ENCODE results near the gene HADHA.

The HADHA gene

DNA sequence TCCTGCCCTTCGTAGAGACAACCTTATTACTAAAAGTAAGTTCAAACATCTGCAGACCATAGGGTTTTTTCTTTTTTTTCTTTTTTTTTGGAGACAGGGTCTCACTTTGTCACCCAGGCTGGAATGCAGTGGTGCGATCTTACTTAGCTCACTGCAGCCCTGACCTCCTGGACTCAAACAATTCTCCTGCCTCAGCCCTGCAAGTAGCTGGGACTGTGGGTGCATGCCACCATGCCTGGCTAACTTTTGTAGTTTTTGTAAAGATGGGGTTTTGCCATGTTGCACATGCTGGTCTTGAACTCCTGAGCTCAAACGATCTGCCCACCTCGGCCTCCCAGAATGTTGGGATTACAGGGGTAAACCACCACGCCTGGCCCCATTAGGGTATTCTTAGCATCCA lies 32.4 kb downstream of the HADHA start:
- Histone ChIP-seq H3K27ac (ENCODE audit: low read length) (no peak overlapping the region), H3K79me2 (ENCODE audit: low read length) (no peaks in the 10 kb centered on the region), H2AFZ (ENCODE audit: low read length) (no peak overlapping the region), H3K9me2 (replicated peaks; ENCODE audit: insufficient read depth, low read length) (no peaks in the 10 kb centered on the region), H3K9me3 (replicated peaks; ENCODE audit: insufficient read depth, low read length) (no peaks in the 10 kb centered on the region), H3K36me3 (replicated peaks; ENCODE audit: insufficient read depth, low read length) (no peaks in the 10 kb centered on the region), H3F3A (ENCODE audit: insufficient read depth, low read length) (no peaks in the 10 kb centered on the region), H3K4me3 (ENCODE audit: low read length) (no peak overlapping the region), H3K4me1 (ENCODE audit: low read length) (no peaks in the 10 kb centered on the region), H3K9ac (ENCODE audit: low read length) (no peak overlapping the region), H3K27me3 (replicated peaks; ENCODE audit: insufficient read depth, low read length) (no peaks in the 10 kb centered on the region), H3K4me2 (ENCODE audit: low read depth, low read length) (no peak overlapping the region), H4K20me1 (ENCODE audit: insufficient read depth, low read length) (no peaks in the 10 kb centered on the region)
- TF ChIP-seq EZH2 (optimal IDR thresholded peaks at IDR 0.05; ENCODE audit: low read depth, low read length) (no peak), EZH2phosphoT487 (IDR thresholded peaks at IDR 0.05; ENCODE audit: low read length) (no peak)
- TF ChIP-seq, protein P1, sequence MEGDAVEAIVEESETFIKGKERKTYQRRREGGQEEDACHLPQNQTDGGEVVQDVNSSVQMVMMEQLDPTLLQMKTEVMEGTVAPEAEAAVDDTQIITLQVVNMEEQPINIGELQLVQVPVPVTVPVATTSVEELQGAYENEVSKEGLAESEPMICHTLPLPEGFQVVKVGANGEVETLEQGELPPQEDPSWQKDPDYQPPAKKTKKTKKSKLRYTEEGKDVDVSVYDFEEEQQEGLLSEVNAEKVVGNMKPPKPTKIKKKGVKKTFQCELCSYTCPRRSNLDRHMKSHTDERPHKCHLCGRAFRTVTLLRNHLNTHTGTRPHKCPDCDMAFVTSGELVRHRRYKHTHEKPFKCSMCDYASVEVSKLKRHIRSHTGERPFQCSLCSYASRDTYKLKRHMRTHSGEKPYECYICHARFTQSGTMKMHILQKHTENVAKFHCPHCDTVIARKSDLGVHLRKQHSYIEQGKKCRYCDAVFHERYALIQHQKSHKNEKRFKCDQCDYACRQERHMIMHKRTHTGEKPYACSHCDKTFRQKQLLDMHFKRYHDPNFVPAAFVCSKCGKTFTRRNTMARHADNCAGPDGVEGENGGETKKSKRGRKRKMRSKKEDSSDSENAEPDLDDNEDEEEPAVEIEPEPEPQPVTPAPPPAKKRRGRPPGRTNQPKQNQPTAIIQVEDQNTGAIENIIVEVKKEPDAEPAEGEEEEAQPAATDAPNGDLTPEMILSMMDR (IDR thresholded peaks at IDR 0.05; ENCODE audit: low read length): no peak
- no peak for DNase-seq

DNA sequence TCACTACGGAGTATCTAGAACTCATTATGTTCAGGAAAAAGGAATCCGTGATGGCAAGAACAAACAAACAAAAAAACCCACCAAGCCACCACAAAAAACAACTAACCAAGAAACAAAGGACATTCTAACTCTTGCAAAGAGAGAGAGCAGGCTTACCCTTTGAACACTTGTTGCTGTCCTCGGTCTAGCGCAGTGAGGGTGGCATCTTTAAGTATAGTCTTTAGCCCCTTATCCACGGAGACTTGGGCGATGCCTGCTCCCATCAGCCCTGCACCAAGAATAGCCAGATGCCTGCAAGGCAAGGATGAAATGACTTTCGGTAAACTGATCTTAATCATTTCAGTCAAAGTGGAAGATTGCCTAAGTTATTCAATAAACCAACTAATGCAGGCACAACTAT lies 40.5 kb downstream of the HADHA start:
- Histone ChIP-seq H3K9me3 (replicated peaks; ENCODE audit: insufficient read depth, low read length) (no peaks in the 10 kb centered on the region), H3F3A (ENCODE audit: insufficient read depth, low read length) (no peaks in the 10 kb centered on the region), H3K27ac (ENCODE audit: low read length) (no peak overlapping the region), H3K4me2 (ENCODE audit: low read depth, low read length) (no peak overlapping the region), H3K36me3 (replicated peaks; ENCODE audit: insufficient read depth, low read length) (no peaks in the 10 kb centered on the region; the same call in 1 of the 2 replicates), H3K4me3 (ENCODE audit: low read length) (no peak overlapping the region), H3K9me2 (replicated peaks; ENCODE audit: insufficient read depth, low read length) (no peaks in the 10 kb centered on the region), H3K27me3 (replicated peaks; ENCODE audit: insufficient read depth, low read length) (no peaks in the 10 kb centered on the region), H3K79me2 (ENCODE audit: low read length) (no peaks in the 10 kb centered on the region), H4K20me1 (ENCODE audit: insufficient read depth, low read length) (no peaks in the 10 kb centered on the region), H2AFZ (ENCODE audit: low read length) (no peak overlapping the region), H3K4me1 (ENCODE audit: low read length) (no peaks in the 10 kb centered on the region), H3K9ac (ENCODE audit: low read length) (no peak overlapping the region)
- TF ChIP-seq, protein P1 (IDR thresholded peaks at IDR 0.05; ENCODE audit: low read length): no peak
- TF ChIP-seq EZH2phosphoT487 (IDR thresholded peaks at IDR 0.05; ENCODE audit: low read length): no peak
- no peak for TF ChIP-seq EZH2 (optimal IDR thresholded peaks at IDR 0.05; ENCODE audit: low read depth, low read length)
- DNase-seq: no peak

DNA sequence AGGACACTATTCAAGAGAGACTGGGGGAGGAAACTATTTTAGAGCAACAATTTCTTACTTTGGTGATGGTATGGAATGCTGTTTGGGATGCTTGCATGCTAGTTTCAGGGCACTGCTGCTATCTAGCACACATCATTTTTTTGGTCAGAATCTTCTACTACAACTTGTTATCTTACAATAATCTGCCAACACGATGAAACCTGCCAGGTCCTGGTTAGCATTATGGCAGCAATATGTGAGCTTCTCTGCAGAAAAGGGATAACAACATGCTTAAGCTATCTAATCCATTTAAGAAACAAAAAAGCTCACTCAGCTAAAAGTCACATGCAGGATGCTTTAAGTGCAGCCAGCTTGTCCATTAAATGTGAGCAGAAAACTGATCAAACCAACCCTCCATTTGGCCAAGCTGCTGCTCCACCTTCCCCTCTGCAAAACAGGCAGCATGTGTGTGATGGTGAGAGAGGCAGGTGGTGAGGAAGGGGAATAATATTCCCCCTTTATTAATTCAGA lies 41.4 kb downstream of the HADHA start:
- H3K4me2 ChIP-seq (ENCODE audit: low read depth, low read length): no peak overlapping the region
- H4K20me1 ChIP-seq (ENCODE audit: insufficient read depth, low read length): no peaks in the 10 kb centered on the region
- no peak overlapping the region for H3K9ac ChIP-seq (ENCODE audit: low read length)
- no peak overlapping the region for H3K4me3 ChIP-seq (ENCODE audit: low read length)
- no peak overlapping the region for H2AFZ ChIP-seq (ENCODE audit: low read length)
- H3K9me2 ChIP-seq (replicated peaks; ENCODE audit: insufficient read depth, low read length): no peaks in the 10 kb centered on the region
- DNase-seq: no peak
- no peaks in the 10 kb centered on the region for H3K4me1 ChIP-seq (ENCODE audit: low read length)
- no peaks in the 10 kb centered on the region for H3F3A ChIP-seq (ENCODE audit: insufficient read depth, low read length)
- H3K36me3 ChIP-seq (replicated peaks; ENCODE audit: insufficient read depth, low read length): no peaks in the 10 kb centered on the region; the same call in 1 of the 2 replicates
- TF ChIP-seq EZH2 (optimal IDR thresholded peaks at IDR 0.05; ENCODE audit: low read depth, low read length) (no peak), EZH2phosphoT487 (IDR thresholded peaks at IDR 0.05; ENCODE audit: low read length) (no peak)
- TF ChIP-seq, protein P1 (IDR thresholded peaks at IDR 0.05; ENCODE audit: low read length): no peak
- H3K27ac ChIP-seq (ENCODE audit: low read length): no peak overlapping the region
- no peaks in the 10 kb centered on the region for H3K27me3 ChIP-seq (replicated peaks; ENCODE audit: insufficient read depth, low read length)
- no peaks in the 10 kb centered on the region for H3K79me2 ChIP-seq (ENCODE audit: low read length)
- H3K9me3 ChIP-seq (replicated peaks; ENCODE audit: insufficient read depth, low read length): no peaks in the 10 kb centered on the region
